GM18861 (cell line): ENCODE data around the gene CAPN8.
"Not testable (repeated sequence)": the region's sequence is repeated elsewhere in the genome, so short reads cannot be mapped to it uniquely, and the experiment has no call there.

Source experiments
- ATAC-seq: cut with Tn5 transposase; IDR thresholded peaks from one replicate; pipeline ENCODE4 v1.9.1; 2021; ENCODE audit not compliant: unreplicated experiment

The CAPN8 gene

GRCh38 chr1:223534677-223535076 lies 130.8 kb downstream of the CAPN8 start:
- no peak for ATAC-seq

GRCh38 chr1:223533708-223534107 lies 131.8 kb downstream of the CAPN8 start:
- no peak for ATAC-seq

- ATAC-seq = no peak
Observed at GRCh38 chr1:223531742-223532341, 133.7 kb downstream of the CAPN8 start.

- ATAC-seq = no peak
Observed at GRCh38 chr1:223525957-223526356, 139.5 kb downstream of the CAPN8 start.

GRCh38 chr1:223525546-223525945 lies 140.0 kb downstream of the CAPN8 start:
- no peak for ATAC-seq

- ATAC-seq = no peak
Observed at GRCh38 chr1:223524930-223525451, 140.5 kb downstream of the CAPN8 start.

DNA sequence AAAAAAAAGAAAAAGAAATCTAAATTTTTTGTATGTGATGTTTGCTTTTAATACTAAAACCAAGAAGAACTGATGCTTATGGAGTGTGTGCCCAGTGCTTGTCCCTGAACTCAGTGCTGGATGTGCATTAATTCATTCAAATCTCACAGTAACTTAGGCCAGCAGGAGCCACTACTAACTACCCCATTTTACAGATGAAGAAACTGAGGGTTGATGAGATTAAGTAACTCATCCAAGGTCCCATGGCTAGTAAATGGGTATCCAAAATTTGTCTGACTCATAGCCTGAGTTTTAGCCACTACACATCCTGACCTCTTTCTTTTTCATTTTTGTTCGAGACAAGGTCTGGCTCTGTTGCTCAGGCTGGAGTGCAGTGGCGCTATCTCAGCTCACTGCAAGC lies 144.4 kb downstream of the CAPN8 start:
- no peak for ATAC-seq

GRCh38 chr1:223520200-223520599 lies 145.3 kb downstream of the CAPN8 start:
- ATAC-seq = no peak

DNA sequence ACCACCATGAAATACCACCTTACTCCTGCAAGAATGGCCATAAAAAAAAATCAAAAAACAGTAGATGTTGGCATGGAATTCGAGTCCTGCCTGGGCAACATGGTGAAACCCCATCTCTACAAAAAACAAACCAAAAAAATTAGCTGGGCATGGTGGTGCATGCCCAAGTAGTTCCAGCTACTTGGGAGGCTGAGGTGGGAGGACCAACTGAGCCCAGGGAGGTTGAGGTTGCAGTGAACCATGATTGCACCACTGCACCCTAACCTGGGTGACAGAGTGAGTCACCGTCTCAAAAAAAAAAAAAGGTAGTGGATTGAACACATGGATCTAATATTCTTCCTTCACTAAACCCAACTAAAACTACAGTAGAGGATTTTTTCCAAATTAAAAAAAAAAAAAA lies 146.4 kb downstream of the CAPN8 start:
- ATAC-seq = no peak

DNA sequence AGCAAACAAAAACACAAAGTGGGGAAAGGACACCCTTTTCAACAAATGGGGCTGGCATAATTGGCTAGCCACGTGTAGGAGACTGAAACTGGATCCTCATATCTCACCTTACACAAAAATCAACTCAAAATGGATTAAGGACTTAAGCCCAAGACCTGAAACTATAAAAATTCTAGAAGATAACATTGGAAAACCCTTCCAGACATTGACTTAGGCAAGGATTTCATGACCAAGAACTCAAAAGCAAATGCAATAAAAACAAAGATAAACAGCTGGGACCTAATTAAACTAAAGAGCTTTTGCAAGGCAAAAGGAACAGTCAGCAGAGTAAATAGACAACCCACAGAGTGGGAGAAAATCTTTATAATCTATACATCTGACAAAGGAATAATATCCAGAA lies 146.9 kb downstream of the CAPN8 start:
- ATAC-seq = not testable (repeated sequence)

DNA sequence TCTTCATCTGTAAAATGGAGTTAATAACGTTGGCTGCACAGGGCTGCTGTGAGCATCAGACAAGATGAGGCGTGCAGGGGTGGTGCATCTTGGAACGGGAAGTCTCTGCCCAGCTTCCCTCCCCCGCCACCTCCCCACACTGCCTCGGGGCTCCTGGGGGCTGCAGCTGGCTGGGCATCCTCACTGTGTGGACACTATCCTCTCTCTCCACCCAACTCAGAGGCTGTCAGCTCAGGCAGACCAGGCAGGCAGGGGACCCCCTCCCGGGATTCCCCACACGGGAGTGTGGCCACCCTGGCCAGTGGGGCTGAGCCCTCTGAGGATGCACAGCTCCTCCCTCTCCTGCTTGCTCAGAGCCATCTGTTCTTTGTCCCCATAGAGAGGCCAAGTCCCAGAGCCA lies 149.6 kb downstream of the CAPN8 start:
- no peak for ATAC-seq

GRCh38 chr1:223515421-223515820 lies 150.1 kb downstream of the CAPN8 start:
- ATAC-seq = no peak

DNA sequence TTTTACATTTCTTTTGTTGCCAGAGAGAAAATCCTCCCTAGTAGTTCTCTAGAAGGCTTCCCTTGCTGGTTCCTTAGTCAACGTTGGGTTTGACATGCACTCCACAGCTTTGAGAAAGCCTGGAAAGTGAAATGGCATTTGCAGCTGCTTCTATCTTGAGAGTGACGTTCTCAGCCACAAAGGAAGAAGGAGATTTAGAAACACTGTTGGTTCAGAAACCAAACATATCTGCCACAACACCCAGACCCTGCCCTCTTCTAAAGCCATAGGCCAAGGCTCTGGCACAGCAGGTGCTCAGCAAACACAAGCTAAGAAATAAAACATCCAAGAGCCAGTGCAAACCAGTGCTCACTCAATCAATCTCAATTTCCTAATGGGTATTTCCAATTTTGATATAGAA lies 150.9 kb downstream of the CAPN8 start:
- no peak for ATAC-seq

- no peak for ATAC-seq
Observed at GRCh38 chr1:223513309-223513708, 152.2 kb downstream of the CAPN8 start.

DNA sequence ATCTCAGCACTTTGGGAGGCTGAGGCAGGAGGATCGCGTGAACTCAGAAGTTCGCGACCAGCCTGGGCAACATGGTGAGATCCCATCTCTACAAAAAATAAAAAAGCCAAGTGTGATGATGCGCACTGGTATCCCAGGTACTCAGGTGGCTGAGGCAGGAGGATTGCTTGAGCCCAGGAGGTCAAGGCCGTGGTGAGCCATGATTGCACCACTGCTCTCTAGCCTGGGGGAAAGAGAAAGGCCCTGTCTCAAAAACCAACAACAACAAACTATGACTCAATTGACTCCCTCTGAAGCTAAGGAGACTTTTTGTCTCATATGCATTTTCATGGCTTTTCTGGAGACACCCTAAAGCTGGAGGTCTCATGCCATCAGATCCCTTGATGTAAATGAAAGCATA lies 153.4 kb downstream of the CAPN8 start:
- no peak for ATAC-seq

DNA sequence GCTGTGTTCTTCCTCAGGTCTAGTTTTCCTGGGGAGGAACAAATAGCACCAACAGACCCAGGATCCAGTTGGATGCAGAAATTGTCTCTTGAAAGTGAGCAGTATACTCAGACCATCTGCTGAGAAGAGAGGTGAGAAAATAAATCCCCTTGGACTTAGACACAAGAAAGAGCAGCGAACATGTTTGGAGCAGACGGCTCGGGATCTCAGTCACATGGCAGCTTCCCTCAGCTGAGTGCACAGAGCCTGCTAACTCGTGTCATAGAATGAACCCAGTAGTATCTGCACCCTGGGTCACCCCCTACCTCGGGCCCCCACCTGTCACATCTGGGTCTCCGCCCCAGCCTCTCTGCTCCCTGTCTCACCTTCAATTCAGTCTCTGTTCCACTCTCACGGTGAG lies 156.7 kb downstream of the CAPN8 start:
- ATAC-seq = no peak

DNA sequence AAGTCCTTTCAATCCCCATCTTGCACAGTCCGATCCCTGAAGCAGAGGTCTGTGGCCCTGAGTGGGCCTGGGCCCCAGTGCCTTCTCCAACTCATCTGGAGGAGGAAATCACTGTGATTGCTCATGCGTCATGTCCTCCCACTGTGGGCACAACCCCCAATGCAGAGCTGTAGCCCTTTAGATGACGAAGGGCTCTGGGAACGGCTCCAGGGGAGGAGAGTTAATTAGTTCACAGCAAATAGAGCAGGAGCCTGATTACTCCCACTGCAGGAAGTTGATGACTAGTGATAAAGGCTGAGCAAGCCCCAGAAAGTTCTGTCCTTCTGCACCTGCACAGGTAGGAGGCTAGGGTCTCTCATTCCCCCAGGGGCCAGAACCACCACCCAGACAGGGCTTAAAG lies 160.8 kb downstream of the CAPN8 start:
- ATAC-seq = no peak

- ATAC-seq = no peak
Observed at GRCh38 chr1:223503348-223503747, 162.2 kb downstream of the CAPN8 start.

DNA sequence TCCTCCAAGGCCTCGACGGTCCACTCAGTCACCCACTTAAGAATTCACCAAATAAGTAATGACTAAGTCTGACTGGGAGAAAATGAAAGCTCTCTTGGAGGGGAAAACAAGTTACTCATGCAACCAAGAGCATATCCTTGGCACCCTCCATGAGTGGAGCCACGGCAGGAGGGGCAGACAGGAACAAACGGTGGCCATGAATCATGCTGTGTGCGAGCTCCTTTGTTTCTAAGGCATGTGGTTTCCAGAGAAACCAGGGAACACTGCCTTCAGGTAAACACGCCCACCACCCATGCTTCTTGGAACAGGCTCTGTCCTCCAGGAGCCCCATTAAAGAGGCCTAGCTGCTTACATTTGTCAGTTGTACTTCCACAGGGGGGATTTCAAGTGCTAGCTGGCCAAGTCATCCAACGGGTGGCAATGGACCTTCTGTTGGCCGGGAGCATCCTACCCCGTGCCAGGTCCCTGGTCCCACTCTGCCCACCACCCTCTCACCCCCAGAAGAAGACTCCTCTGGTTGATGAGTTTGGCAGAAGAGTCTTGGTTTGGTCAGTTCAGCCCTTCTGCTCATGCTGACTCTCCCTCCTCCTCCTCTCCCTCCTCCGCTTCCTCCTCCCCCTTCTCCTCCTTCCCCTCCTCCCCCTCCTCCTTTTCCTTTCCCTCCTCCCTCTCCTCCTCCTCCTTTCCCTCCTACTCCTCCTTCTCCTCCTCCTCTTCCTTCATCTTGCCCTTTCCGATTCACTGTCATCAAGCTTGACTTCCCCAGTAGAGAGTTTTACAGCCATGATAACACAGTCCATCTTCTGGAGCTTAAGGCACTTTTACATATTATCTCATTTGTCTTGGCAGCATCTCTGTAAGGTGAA lies 164.7 kb downstream of the CAPN8 start:
- ATAC-seq = no peak

DNA sequence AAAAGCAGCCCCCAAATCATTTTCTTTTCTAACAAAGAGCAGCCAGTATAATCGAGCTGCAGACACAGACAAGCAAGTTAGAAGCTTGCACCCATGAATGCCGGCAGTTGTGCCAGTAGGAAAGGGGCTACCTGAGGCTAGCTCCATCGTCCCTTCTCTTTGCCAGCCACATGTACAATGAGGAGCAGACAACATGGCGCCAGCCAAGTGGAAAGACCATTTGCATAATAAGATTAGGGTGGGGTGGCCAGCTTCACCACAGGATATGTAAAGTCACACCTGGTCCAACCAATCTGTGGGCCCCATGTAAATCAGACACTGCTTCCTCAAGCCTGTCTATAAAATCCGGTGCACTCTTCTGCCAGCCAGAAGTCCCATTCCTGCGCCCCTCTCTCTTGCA lies 168.6 kb downstream of the CAPN8 start:
- ATAC-seq = no peak

DNA sequence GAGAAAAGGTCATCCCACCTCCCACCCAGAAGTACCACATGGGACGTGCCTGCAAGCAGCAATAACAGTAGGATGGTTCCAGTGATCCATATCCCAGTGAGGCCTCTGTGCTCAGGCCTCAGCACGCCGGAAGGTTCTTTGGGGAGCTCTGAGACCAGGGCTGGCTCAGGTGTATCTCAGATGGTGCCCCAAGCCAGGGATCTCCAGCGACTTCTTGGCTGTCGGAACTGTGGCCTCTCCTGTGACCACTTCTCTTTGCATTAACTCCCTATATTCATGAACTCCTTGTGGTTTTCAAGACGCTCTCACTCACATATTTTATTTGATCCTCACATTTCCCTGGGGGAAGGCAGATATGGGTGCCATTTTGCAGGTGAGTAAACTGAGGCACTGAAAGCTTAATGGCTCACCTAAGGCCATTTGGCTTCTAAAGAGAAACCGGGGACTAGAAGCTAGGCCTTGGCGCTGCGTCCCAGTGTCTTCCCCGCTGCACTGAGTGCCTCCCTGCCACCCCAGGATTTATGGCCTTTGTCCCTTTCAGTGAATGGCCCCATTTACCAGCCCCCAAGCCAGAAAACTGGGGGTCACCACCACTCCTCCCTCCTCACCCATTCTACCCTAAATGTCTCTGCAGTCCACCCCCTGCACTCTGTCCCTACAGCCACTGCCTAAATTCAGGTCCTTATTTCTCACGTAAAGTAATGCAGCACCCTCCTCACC lies 170.4 kb downstream of the CAPN8 start:
- ATAC-seq = no peak

- no peak for ATAC-seq
Observed at GRCh38 chr1:223492044-223492443, 173.5 kb downstream of the CAPN8 start.
